Adrenal gland (tissue), 12 donors: Measurements from ENCODE around the gene PAGE2. TPM values are rescaled to one million over a fixed set of nuclear protein-coding genes. Genes with fewer than 3 reads are reported as not detected.

Source experiments
- DNase-seq, 7 donors: peaks; one replicate each; pipeline ENCODE4 v3.0.0-alpha.2; 2019 to 2020
- H3K27ac ChIP-seq, 5 donors: fragments of 200-600 bp; sonication (generic) in 4 of 5; 1 replicate in 3 of 5; 2 replicates in 2 of 5; pipeline versions ENCODE4 v1.5.1 to v1.8.0; 2016 to 2020; ENCODE audit warnings: mild to moderate bottlenecking in 1 of 5
- H3K27me3 ChIP-seq: fragments of 200-600 bp; 2 replicates; pipeline ENCODE4 v1.8.0; 2021
- H3K36me3 ChIP-seq, 2 donors: fragments of 200-600 bp; replicated peaks in 1 of 2; 1 replicate in 1 of 2; 2 replicates in 1 of 2; pipeline versions ENCODE4 v1.5.1 to v1.8.0; 2018 to 2022
- H3K4me1 ChIP-seq, 2 donors: fragments of 200-600 bp; replicated peaks in 1 of 2; 1 replicate in 1 of 2; 2 replicates in 1 of 2; pipeline versions ENCODE4 v1.5.1 to v1.8.0; 2018 to 2021
- H3K4me3 ChIP-seq, 4 donors: fragments of 200-600 bp; sonication (generic) in 3 of 4; one replicate each; pipeline ENCODE4 v1.5.1; 2016 to 2018
- H3K9me3 ChIP-seq, 3 donors: fragments of 200-600 bp; sonication (generic) in 1 of 3; replicated peaks in 1 of 3; 1 replicate in 2 of 3; 2 replicates in 1 of 3; pipeline versions ENCODE4 v1.5.1 to v1.8.0; 2016 to 2021
- POLR2A ChIP-seq, 2 donors: fragments of 450-650 bp; IDR thresholded peaks; one replicate each; pipeline ENCODE4 v1.6.1; 2017; ENCODE audit warnings: antibody characterized with exemption in 2 of 2, mild to moderate bottlenecking in 2 of 2, moderate library complexity in 1 of 2
- WGBS, 4 donors: extraction: QIAGEN DNeasy Blood & Tissue Kit in 2 of 4; methylation state at CpG; one replicate each; pipeline versions ENCODE4 v1.1.5 to v1.1.7; 2013 to 2017; 5-methylcytosine and 5-hydroxymethylcytosine counted together
- intact Hi-C, 2 donors: fragments of 100-400 bp; cut with DNase I; formaldehyde crosslinking; loops; one replicate each; pipeline versions ENCODE4 v1.14.1 to v1.15.0; 2022 to 2023
- polyA plus RNA-seq, 3 donors: library from polyadenylated mRNA; stranded (reverse); fragments of 200-250 nt in 2 of 3; fragments of 350-450 nt in 1 of 3; fragmentation: Illumina TruSeq in 1 of 3; extraction: RNeasy Lipid Tissue Mini Kit (QIAGEN cat#74804) in 1 of 3; gene quantifications; one replicate each; pipeline ENCODE4 v1.2.3, GENCODE V29; 2013 to 2014
- total RNA-seq, 9 donors: library from RNA; depleted of rRNA in 4 of 9; stranded (reverse); fragments of >200 nt in 4 of 9; fragments of 120-200 nt in 1 of 9; fragmentation: NEBNext Ultra II Directional in 1 of 9; extraction: Animal tissue kit (Norgen Biotek cat#: 25700) in 1 of 9; gene quantifications; one replicate each; pipeline versions ENCODE4 v1.1.0 to v1.2.4, GENCODE V29; 2013 to 2023
- TF ChIP-seq, protein P1 (sequence below), 6 experiments: fragments of 450-650 bp in 4 of 6; fragments of 200-600 bp in 2 of 6; sonication (generic) in 1 of 6; IDR thresholded peaks; 1 replicate in 5 of 6; 2 replicates in 1 of 6; pipeline versions ENCODE4 v1.5.1 to v1.8.0; 2016 to 2021; ENCODE audit warnings: antibody characterized with exemption in 6 of 6, mild to moderate bottlenecking in 2 of 6, moderate library complexity in 1 of 6
- donor health status: healthy with polysubstance abuse.
- donor health status: Bipolar disorder and iron deficiency.
- donor health status: DM: yes; HTN: yes; CAD: no.
- donor health status: DM: no; HTN: no; CAD: no.
- donor health status: DM: no; HTN: no; CAD: no.
- donor health status: DM: yes; HTN: yes; CAD: no.

PAGE2 gene
- total and polyA plus RNA-seq, 12 donors: not detected

DNA sequence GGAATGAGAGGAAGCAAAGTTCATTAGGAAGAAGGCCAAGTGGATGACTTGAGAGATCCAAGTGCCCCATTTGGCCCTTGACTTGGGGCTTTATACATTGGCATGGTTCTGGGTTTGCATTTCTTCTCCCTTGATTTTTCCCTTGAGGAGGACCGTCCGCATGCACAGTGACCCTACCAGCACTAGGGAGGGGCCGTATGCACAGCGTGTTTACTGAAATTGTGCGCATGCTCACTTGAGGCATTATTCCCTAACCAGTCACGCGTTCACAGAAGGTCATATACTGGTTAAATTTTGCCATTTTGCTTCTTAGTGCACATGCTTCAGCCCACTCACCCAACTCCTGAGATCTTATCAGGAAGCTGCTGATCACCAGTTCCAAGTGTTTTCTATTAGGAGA lies 35.1 kb downstream of the PAGE2 start:
- intact Hi-C loops: no loop called here
- WGBS, 4 donors: 67 to 94% (median 80%) methylated on average over 7 of the region's 7 CpGs
- Histone ChIP-seq H3K9me3 (no peaks in the 10 kb centered on the region), H3K4me1 (no peaks in the 10 kb centered on the region), H3K36me3 (no peaks in the 10 kb centered on the region), H3K4me3 (no peak overlapping the region), H3K27me3 (peaks cover 25% of the 10 kb centered on the region), H3K27ac (no peak overlapping the region)
- no peak for TF ChIP-seq POLR2A (IDR thresholded peaks at IDR 0.05)
- TF ChIP-seq, protein P1, sequence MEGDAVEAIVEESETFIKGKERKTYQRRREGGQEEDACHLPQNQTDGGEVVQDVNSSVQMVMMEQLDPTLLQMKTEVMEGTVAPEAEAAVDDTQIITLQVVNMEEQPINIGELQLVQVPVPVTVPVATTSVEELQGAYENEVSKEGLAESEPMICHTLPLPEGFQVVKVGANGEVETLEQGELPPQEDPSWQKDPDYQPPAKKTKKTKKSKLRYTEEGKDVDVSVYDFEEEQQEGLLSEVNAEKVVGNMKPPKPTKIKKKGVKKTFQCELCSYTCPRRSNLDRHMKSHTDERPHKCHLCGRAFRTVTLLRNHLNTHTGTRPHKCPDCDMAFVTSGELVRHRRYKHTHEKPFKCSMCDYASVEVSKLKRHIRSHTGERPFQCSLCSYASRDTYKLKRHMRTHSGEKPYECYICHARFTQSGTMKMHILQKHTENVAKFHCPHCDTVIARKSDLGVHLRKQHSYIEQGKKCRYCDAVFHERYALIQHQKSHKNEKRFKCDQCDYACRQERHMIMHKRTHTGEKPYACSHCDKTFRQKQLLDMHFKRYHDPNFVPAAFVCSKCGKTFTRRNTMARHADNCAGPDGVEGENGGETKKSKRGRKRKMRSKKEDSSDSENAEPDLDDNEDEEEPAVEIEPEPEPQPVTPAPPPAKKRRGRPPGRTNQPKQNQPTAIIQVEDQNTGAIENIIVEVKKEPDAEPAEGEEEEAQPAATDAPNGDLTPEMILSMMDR (IDR thresholded peaks at IDR 0.05): no peak
- no peak for DNase-seq

DNA sequence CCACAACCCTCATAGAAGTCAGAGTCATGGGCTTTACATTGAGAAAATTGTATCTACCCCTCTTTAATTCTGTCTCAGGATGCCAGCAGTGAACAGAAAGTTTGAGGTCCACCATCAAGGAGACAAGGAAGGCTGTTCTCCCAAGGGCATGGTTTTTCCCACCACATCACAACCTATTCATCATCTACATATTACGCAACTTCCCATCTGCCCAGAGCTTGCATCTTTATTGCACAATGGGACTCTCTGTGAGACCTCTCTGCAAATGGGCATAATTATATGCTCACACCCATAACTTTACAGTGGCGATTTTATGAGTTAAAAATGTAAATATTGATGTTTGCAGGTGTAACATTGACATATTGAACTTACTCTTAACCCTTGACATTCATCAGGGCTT lies 38.9 kb downstream of the PAGE2 start:
- Histone ChIP-seq H3K27ac (no peak overlapping the region), H3K4me3 (no peak overlapping the region), H3K27me3 (peaks cover 27% of the 10 kb centered on the region), H3K9me3 (no peaks in the 10 kb centered on the region), H3K4me1 (no peaks in the 10 kb centered on the region), H3K36me3 (no peaks in the 10 kb centered on the region)
- no peak for TF ChIP-seq POLR2A (IDR thresholded peaks at IDR 0.05)
- TF ChIP-seq, protein P1 (IDR thresholded peaks at IDR 0.05): no peak
- intact Hi-C loops: no loop called here
- 48 to 68% (median 53%) methylated on average over 2 of the region's 2 CpGs for WGBS, 4 donors
- no peak for DNase-seq

GRCh38 chrX:55129361-55129760 lies 40.5 kb downstream of the PAGE2 start:
- Histone ChIP-seq H3K4me3 (no peak overlapping the region), H3K9me3 (no peaks in the 10 kb centered on the region), H3K36me3 (no peaks in the 10 kb centered on the region), H3K27ac (no peak overlapping the region), H3K27me3 (peaks cover 19% of the 10 kb centered on the region), H3K4me1 (no peaks in the 10 kb centered on the region)
- 53 to 71% (median 55%) methylated on average over 2 of the region's 2 CpGs for WGBS, 4 donors
- DNase-seq: no peak
- intact Hi-C loops: no loop called here
- TF ChIP-seq, protein P1 (IDR thresholded peaks at IDR 0.05): no peak
- no peak for TF ChIP-seq POLR2A (IDR thresholded peaks at IDR 0.05)

DNA sequence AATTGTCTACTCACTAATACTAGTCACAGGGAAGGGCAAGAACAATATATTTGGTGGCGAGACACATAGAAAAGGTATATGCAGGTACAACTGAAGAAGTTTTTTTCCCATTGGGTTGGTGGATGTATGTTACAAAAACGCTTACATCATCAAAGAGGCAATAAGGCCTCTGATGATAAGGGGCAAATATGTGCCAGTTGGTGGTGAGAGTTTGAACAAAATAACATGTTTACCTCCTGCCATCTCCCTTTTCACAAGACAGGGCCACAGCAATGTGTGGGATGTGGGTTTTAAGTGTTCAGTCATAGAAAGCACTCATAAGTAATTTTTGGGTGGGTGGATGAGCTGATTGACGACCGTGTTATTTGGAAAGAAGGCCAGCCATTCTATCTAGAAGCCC lies 41.7 kb downstream of the PAGE2 start:
- H3K36me3 ChIP-seq: no peaks in the 10 kb centered on the region
- H3K9me3 ChIP-seq: no peaks in the 10 kb centered on the region
- intact Hi-C loops: loop anchor here (10.0 kb wide), 2 partner anchors 204 to 214 kb away; no protein-coding TSS in a partner anchor
- peaks cover 9% of the 10 kb centered on the region for H3K27me3 ChIP-seq
- no peaks in the 10 kb centered on the region for H3K4me1 ChIP-seq
- TF ChIP-seq, protein P1 (IDR thresholded peaks at IDR 0.05): no peak
- TF ChIP-seq POLR2A (IDR thresholded peaks at IDR 0.05): no peak
- no peak for DNase-seq
- H3K27ac ChIP-seq: no peak overlapping the region
- no peak overlapping the region for H3K4me3 ChIP-seq
- 53 to 79% (median 75%) methylated on average over 4 of the region's 4 CpGs for WGBS, 4 donors
